Limb (tissue), 2 donors: ENCODE measurements around the gene UPK3BL2.
"Not testable (repeated sequence)": the region's sequence is repeated elsewhere in the genome, so short reads cannot be mapped to it uniquely, and the experiment has no call there.

Experiments
- DNase-seq, 2 donors: peaks; one replicate each; pipeline ENCODE4 v3.0.0-alpha.2; 2016; ENCODE audit errors: extremely low spot score in 2 of 2

UPK3BL2 gene

GRCh38 chr7:102531583-102531982, 11.9 kb downstream of the UPK3BL2 start:
- DNase-seq: not testable (repeated sequence)

DNA sequence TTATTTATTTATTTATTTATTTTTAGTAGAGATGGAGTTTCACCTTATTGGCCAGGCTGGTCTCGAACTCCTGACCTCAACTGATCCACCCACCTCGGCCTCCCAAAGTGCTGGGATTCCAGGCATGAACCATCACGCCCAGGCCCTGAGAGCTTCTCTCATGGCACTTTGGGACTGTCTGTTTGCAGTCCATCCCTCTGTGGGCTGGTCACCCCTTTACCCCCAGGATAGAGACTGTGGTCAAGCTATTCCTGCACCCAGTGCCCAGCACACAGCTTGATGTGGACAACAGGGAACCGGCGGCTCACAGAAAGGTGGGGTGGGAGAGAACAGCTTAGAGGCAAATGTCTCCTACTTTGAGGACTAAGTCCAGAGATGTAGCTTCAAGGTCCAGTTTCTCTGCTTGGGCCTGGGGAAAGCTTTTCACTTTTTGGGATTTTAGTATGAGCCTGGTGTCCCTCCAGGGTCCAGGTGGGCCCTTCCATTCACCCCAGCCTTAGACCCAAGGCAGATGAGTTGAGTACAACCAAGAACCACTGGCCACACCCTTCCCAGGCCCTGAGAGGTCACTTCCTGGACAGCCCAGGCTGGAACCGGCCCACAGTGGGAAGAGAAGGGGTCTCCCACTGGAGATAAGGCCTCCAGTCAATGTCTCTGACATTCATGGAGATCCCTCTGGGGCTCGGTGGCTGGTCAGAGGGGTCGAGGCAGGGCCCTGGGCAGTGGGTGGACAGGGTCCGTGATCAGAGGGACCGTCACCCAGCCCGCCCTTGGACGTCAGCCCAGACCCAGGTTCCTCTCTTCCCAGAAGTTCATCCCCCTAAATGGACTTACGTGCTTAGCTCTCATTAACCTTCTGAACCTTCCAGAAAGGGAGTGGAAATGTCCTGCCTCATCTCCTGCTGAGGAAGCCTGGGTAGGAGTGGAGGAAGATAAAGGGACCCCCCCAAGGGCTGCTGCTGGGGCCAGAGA, 15.4 kb downstream of the UPK3BL2 start:
- not testable (repeated sequence) for DNase-seq

DNA sequence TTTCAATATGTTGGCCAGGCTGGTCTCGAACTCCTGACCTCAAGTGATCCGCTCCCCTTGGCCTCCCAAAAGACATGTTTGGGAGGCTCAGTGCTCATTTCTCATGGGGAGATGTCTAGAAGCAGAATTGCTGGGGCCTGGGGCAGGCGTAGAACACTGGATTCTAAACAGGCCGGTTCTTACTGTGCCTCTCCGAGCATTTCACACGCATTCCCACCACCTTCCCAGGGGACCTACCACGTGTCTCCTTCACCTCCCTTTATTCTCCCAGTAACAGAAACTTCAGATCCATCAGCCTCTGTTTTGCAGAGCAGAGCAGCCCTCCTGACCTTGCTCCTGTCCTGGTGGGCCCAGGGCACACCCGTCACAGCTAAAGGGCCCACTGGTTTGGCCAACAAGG, 16.3 kb downstream of the UPK3BL2 start:
- not testable (repeated sequence) for DNase-seq

GRCh38 chr7:102524803-102525202, 18.7 kb downstream of the UPK3BL2 start:
- not testable (repeated sequence) for DNase-seq

GRCh38 chr7:102520797-102521196, 22.7 kb downstream of the UPK3BL2 start:
- not testable (repeated sequence) for DNase-seq

GRCh38 chr7:102517550-102518147, 25.8 kb downstream of the UPK3BL2 start, which contains the start of gene RASA4B:
TSS of gene RASA4B (minus strand) at chr7:102517777. CDS start at chr7:102517710, 67 bp downstream.
- peak in 1 of 2 donors; percentile 72 for DNase-seq

DNA sequence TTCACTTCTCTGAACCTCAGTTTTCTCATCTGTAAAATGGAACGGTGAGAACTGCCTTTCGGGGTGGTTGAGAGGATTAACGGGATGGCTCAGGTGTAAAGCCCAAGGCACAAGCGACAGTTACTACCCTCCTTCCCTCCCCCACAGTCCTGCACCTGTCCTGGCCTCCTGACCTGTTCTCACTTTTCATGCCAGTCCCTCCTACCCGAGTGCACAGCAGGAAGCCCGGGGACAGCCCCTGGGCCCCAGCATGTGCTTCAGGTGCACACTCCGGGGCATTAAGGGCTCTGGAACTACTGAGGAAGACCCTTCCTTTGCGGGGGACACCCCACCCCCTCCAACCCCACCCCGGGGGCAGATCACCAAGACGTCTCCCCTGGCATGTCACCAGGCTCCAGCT, 26.5 kb downstream of the UPK3BL2 start:
- not testable (repeated sequence) for DNase-seq

GRCh38 chr7:102515889-102516288, 27.6 kb downstream of the UPK3BL2 start:
- not testable (repeated sequence) for DNase-seq

DNA sequence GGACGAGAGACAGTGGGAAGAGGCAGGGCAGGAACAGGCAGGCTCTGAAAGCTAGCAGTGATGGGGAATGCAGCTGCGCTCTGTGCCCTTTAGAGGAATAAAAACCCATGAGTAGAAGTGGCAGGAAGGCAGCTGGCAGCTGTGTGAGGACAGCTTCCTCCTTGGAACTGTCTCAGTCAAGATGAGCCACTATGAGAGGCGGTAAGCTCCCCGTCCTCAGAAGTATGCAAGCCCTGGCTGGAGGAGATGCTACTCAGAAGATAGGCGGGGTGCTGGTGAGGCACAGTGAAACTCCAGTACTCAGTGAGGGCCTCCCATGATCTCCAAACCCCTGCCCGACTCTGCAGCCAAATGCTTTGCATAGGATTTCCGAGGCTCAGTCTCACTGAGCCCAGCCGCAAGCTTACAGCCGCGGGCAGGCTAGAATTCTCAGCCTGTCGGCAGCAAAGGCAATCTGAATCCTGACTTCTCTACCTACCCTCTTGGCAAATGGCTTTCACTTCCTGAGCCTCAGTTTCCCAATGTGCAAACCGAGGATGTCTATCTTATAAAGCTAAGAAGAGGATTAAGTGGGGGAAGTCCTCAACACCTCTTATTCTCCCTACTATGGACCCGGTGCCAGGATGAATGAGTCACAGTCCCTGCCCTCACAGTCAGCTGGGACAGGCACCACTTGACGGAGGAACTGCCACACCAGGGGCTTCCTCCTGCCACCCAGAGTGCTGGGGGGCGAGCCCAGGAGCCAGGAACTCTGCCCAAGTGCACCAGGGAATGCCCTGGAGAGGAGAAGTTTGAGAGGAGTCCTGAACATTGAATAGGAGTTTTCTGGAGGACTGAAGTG, 28.4 kb downstream of the UPK3BL2 start:
- not testable (repeated sequence) for DNase-seq

DNA sequence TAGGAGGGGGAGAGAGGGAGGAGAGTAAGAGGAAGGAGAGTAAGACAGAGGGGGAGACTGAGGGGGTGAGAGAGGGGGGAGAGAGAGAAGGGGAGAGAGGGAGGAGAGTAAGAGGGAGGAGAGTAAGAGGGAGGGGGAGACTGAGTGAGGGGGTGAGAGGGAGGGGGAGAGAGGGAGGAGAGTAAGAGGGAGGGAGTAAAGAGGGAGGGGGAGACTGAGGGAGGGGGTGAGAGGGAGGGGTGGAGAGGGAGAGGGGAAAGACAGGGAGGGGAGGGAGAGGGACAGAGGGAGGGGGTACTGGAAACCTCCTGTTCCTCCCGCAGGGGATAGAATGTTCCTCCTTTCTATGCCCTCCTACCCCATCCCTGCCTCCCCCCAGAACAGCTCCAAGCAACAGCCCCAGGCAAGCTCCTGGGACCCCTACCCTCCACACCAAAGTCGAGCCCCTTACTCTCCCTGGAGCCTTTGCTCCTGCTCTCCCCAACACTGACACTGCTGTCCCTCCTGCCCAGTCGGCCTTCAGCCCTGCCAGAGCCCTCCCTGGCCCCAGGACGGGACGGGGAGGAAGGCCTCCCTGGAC, 30.8 kb downstream of the UPK3BL2 start:
- DNase-seq: peak; percentile 78 to 90

DNA sequence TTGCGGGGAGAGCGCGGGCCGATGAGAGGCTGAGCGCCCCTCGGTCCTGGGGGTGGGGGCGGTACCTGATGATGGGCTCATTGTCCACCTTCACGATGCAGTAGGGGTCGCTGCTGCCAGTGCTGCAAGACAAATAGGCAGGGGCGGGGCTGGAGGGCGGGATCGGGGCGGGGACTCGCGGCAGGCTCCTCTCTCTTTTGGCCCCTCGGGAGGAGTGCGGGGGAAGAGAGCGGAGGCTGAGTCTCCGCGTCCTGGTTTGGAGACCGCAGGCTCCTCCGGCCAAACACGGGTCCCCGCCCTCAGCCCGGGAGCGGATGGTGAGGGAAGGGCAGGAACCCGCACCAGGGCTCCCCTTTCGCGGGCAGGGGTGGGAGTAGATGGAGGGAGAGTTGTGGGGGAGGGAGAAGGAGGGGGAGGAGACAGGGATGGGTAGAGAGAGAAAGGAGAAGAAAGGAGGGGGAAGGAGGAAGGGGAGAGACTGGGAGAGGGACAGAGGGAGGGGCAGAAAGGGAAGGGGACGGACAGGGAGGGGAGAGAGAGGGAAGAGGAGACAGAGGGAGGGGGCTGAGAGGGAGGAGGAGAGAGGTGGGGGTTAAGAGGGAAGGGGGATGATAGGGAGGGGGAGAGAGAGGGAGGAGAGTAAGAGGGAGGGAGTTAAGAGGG, 31.5 kb downstream of the UPK3BL2 start:
- DNase-seq: not testable (repeated sequence)

- DNase-seq: not testable (repeated sequence)
Measured at GRCh38 chr7:102510575-102510974, 32.9 kb downstream of the UPK3BL2 start.

GRCh38 chr7:102507410-102508088, 35.9 kb downstream of the UPK3BL2 start:
- DNase-seq: not testable (repeated sequence)

DNA sequence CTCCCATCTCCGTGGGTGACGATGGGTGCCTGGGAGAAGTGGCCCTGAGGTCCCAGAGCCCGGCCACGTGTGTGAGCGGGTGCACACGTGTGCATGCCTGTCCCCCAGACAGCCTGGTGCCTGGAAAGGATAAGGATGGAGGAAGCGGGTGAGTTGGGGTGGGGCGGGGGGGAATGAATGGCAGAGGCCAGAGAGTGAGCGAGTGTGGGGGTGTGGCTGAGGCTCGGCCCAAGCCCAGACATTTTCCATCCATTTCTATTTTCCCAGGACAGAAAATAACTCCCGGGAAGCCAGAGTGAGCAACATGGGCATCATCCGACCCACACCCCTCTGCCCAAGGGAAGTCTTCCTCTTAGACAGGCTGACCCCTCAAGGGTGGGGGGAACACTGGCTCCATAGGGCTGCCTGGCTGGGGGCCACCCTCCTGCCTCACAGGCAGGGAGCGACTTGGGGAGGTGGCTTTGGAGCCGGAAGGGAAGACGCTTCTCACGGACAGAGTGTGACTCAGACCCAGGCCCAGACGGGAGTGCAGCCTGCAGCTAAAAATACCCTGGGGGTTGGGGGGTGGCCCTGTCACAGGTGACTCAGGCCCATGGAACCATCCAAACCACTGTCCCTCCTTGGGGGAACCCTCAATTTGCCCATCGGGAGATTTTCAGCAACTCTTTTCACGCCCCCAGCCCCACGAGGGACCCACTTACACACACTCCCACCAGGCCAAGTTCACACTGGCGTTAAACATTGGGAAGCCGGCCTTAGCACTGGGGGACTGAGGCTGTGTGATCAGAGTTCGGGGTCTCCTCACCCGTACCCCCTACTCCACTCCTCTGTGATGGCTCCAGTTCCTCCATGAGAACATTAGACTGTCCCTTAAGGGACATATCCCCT, 38.0 kb downstream of the UPK3BL2 start:
- DNase-seq: not testable (repeated sequence)

- not testable (repeated sequence) for DNase-seq
Measured at GRCh38 chr7:102503141-102503540, 40.4 kb downstream of the UPK3BL2 start.

DNA sequence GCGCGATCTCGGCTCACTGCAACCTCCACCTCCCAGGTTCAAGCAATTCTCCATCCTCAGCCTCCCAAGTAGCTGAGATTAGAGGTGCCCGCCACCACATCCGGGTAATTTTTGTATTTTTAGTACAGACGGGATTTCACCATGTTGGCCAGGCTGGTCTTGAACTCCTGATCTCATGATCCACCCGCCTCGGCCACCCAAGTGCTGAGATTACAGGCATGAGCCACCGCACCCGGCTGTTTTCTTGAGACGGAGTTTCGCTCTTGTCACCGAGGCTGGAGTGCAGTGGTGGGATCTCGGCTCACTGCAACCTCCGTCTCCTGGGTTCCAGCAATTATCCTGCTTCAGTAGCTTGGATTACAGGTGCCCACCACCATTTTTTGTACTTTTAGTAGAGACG, 45.2 kb downstream of the UPK3BL2 start:
- DNase-seq: not testable (repeated sequence)

GRCh38 chr7:102497308-102497707, 46.2 kb downstream of the UPK3BL2 start:
- not testable (repeated sequence) for DNase-seq

- not testable (repeated sequence) for DNase-seq
Measured at GRCh38 chr7:102496861-102497260, 46.6 kb downstream of the UPK3BL2 start.
